GM12878 (cell line): ENCODE results near the gene TANC1. TPM values are rescaled to one million over a fixed set of nuclear protein-coding genes. Genes with fewer than 3 reads are reported as not detected.

Experiments used
- ATAC-seq: fragments of 200-7000 bp; cut with Tn5 transposase; 3 replicates; pipeline ENCODE4 v1.9.1; 2020; ENCODE audit warnings: mild to moderate bottlenecking, moderate library complexity
- BruUV-seq: library from RNA; stranded (reverse); fragments of 400-500 nt; replicated peaks from 2 replicates; lab custom pipeline; 2021; lab: Mats Ljungman, UMichigan
- CTCF ChIA-PET: fragments of 300-600 bp; sonication (Branson Sonifier 250); formaldehyde crosslinking; extraction: SDS; loops from one replicate; lab custom pipeline; 2021; ENCODE audit warnings: inconsistent platforms; lab: Yijun Ruan, JAX
- POLR2A ChIA-PET: fragments of 350-600 bp; formaldehyde crosslinking; extraction: SDS; loops from one replicate; lab custom pipeline; 2021; ENCODE audit warnings: inconsistent platforms; lab: Charles Lee
- RAD21 ChIA-PET: fragments of 300-600 bp; sonication (Branson Sonifier 250); formaldehyde crosslinking; loops from one replicate; lab custom pipeline; 2023; ENCODE audit warnings: antibody characterized with exemption; ENCODE audit not compliant: unreplicated experiment; lab: Charles Lee
- SMC1A ChIA-PET: fragments of 300-600 bp; sonication (Branson Sonifier 250); formaldehyde crosslinking; loops from one replicate; lab custom pipeline; 2023; ENCODE audit not compliant: unreplicated experiment, uncharacterized antibody; lab: Charles Lee
- DNase-seq: peaks from one replicate; pipeline ENCODE4 v3.0.0-alpha.2; 2011; ENCODE audit warnings: low read depth, low spot score
- FAIRE-seq: peaks from 3 replicates; lab custom pipeline; 2011; peaks lifted over from hg19 to GRCh38; lab: Jason Lieb, UNC
- H2AFZ ChIP-seq: 2 replicates; pipeline ENCODE4 v1.6.0; 2011; ENCODE audit warnings: low read depth, low read length, control low read depth; ENCODE audit not compliant: control insufficient read depth
- H3K27ac ChIP-seq: 2 replicates; pipeline ENCODE4 v1.5.1; 2011; ENCODE audit warnings: control low read depth; ENCODE audit not compliant: control insufficient read depth, insufficient read depth
- H3K27me3 ChIP-seq, 2 experiments: replicated peaks in 1 of 2; 2 replicates each; pipeline versions ENCODE4 v1.6.0 to v1.6.1; 2011; ENCODE audit warnings: low read length in 1 of 2; ENCODE audit not compliant: control insufficient read depth in 2 of 2, insufficient read depth in 2 of 2
- H3K36me3 ChIP-seq, 2 experiments: 2 replicates each; pipeline ENCODE4 v1.5.1; 2011; ENCODE audit warnings: low read length in 1 of 2; ENCODE audit not compliant: control insufficient read depth in 2 of 2, insufficient read depth in 2 of 2
- H3K4me1 ChIP-seq: 2 replicates; pipeline ENCODE4 v1.6.1; 2011; ENCODE audit warnings: mild to moderate bottlenecking, low read length, moderate library complexity, mixed read lengths; ENCODE audit not compliant: control insufficient read depth, insufficient read depth
- H3K4me2 ChIP-seq: 2 replicates; pipeline ENCODE4 v1.6.0; 2011; ENCODE audit warnings: control low read depth; ENCODE audit not compliant: control insufficient read depth, insufficient read depth
- H3K4me3 ChIP-seq: fragments of 200-600 bp; sonication (generic); 2 replicates; pipeline ENCODE4 v1.5.1; 2016
- H3K79me2 ChIP-seq: 2 replicates; pipeline ENCODE4 v1.6.0; 2011; ENCODE audit warnings: low read length; ENCODE audit not compliant: control insufficient read depth, insufficient read depth
- H3K9ac ChIP-seq: 2 replicates; pipeline ENCODE4 v1.8.0; 2011; ENCODE audit warnings: low read length, control low read depth, mixed read lengths; ENCODE audit not compliant: control insufficient read depth, insufficient read depth
- H3K9me3 ChIP-seq: replicated peaks from 3 replicates; pipeline ENCODE4 v1.5.1; 2011; ENCODE audit warnings: mild to moderate bottlenecking, low read length; ENCODE audit not compliant: control insufficient read depth, insufficient read depth
- H4K20me1 ChIP-seq: 2 replicates; pipeline ENCODE4 v1.6.0; 2011; ENCODE audit not compliant: control insufficient read depth, insufficient read depth
- BMI1 ChIP-seq: fragments of 450-650 bp; IDR thresholded peaks from 2 replicates; pipeline ENCODE4 v1.6.1; 2016; ENCODE audit warnings: mild to moderate bottlenecking, moderate library complexity, borderline replicate concordance
- CBX5 ChIP-seq: sonication (generic); IDR thresholded peaks from 2 replicates; pipeline ENCODE4 v1.6.1; 2016; ENCODE audit warnings: low read depth, moderate library complexity, mild to moderate bottlenecking, inconsistent platforms
- CEBPB ChIP-seq, 2 experiments: fragments of 150-350 bp in 1 of 2; IDR thresholded peaks; 2 replicates each; pipeline ENCODE4 v1.6.1; 2012 to 2014; ENCODE audit warnings: low read depth in 2 of 2, low read length in 2 of 2, borderline replicate concordance in 1 of 2, inconsistent platforms in 1 of 2
- CHD1 ChIP-seq: IDR thresholded peaks from 2 replicates; pipeline ENCODE4 v1.6.1; 2012; ENCODE audit warnings: low read depth, low read length, improper control_type of control experiment
- DPF2 ChIP-seq: fragments of 450-650 bp; IDR thresholded peaks from 2 replicates; pipeline ENCODE4 v1.6.1; 2017; ENCODE audit warnings: mild to moderate bottlenecking
- KAT2A ChIP-seq: conservative IDR thresholded peaks from 2 replicates; pipeline ENCODE4 v1.6.1; 2011; ENCODE audit warnings: low read depth, low read length; ENCODE audit not compliant: control insufficient read depth
- KLF5 ChIP-seq: fragments of 450-650 bp; IDR thresholded peaks from 2 replicates; pipeline ENCODE4 v1.6.1; 2014; ENCODE audit warnings: mild to moderate bottlenecking; ENCODE audit not compliant: partially characterized antibody
- NFYB ChIP-seq: IDR thresholded peaks from 2 replicates; pipeline ENCODE4 v1.6.1; 2011; ENCODE audit warnings: low read depth, mild to moderate bottlenecking, low read length, improper control_type of control experiment, moderate library complexity; ENCODE audit not compliant: insufficient read depth
- SMAD1 ChIP-seq: fragments of 450-650 bp; IDR thresholded peaks from 2 replicates; pipeline ENCODE4 v1.6.1; 2018; ENCODE audit warnings: mild to moderate bottlenecking, low read depth; ENCODE audit not compliant: partially characterized antibody
- SMC3 ChIP-seq: IDR thresholded peaks from 2 replicates; pipeline ENCODE4 v1.6.1; 2011; ENCODE audit warnings: low read length, improper control_type of control experiment, borderline replicate concordance
- SREBF2 ChIP-seq: IDR thresholded peaks from 2 replicates; pipeline ENCODE4 v1.6.1; 2012; ENCODE audit warnings: mild to moderate bottlenecking, low read length
- SUPT20H ChIP-seq: IDR thresholded peaks from 2 replicates; pipeline ENCODE4 v1.6.1; 2011; ENCODE audit warnings: low read depth, mild to moderate bottlenecking, low read length, moderate library complexity, borderline replicate concordance; ENCODE audit not compliant: control insufficient read depth
- ZBED1 ChIP-seq: IDR thresholded peaks from 2 replicates; pipeline ENCODE4 v1.6.1; 2016; ENCODE audit warnings: borderline replicate concordance
- ZBTB33 ChIP-seq: fragments of 450-650 bp; IDR thresholded peaks from 2 replicates; pipeline ENCODE4 v1.6.1; 2017; ENCODE audit warnings: mild to moderate bottlenecking
- ZNF384 ChIP-seq: IDR thresholded peaks from 2 replicates; pipeline ENCODE4 v1.6.1; 2012; ENCODE audit warnings: low read depth, mild to moderate bottlenecking, low read length, improper control_type of control experiment, borderline replicate concordance
- WGBS: methylation state at CpG from one replicate; pipeline ENCODE4 v1.1.6; 2016; ENCODE audit warnings: low lambda C conversion rate; ENCODE audit not compliant: insufficient replicate concordance, insufficient coverage; ENCODE audit errors: missing lambda C conversion rate; 5-methylcytosine and 5-hydroxymethylcytosine counted together
- in situ Hi-C: fragments of 300-500 bp; cut with MboI; formaldehyde crosslinking; loops from 9 replicates; pipeline ENCODE4 v1.14.3; 2018; ENCODE audit warnings: mixed read lengths
- intact Hi-C: fragments of 100-400 bp; cut with micrococcal nuclease; formaldehyde crosslinking; loops from one replicate; pipeline ENCODE4 v1.14.2; 2022; ENCODE audit not compliant: unreplicated experiment
- polyA plus RNA-seq, 11 experiments: library from polyadenylated mRNA; depleted of rRNA in 4 of 11; unstranded in 6 of 11; stranded (reverse) in 5 of 11; fragments of >200 nt; fragmentation: Nextera tagmentation in 4 of 11; fragmentation: Illumina TruSeq in 1 of 11; extraction: Ambion mirVana in 4 of 11; extraction: Trizol in 1 of 11; gene quantifications; 1 replicate in 1 of 11; 2 replicates in 10 of 11; pipeline versions ENCODE4 v1.2.1 to v1.2.3, GENCODE V29; 2011 to 2016; ENCODE audit warnings: inconsistent platforms in 2 of 11, missing spikeins in 2 of 11, low read depth in 1 of 11
- total RNA-seq, 4 experiments: library from RNA; depleted of rRNA in 3 of 4; stranded (reverse); fragments of >200 nt in 3 of 4; fragmentation: Illumina TruSeq in 1 of 4; extraction: Trizol in 1 of 4; gene quantifications; 2 replicates each; pipeline versions ENCODE4 v1.2.1 to v1.2.3, GENCODE V29; 2013 to 2021

The TANC1 gene
- total and polyA plus RNA-seq, 10 of the 15 experiments (the other 5 are each of a cell fraction or from before 2014, with no cell fraction given): 0.05 to 5.0 (median 0.34) TPM

GRCh38 chr2:159139216-159139933, 170.9 kb downstream of the TANC1 start:
- H3K36me3 ChIP-seq: no peaks in the 10 kb centered on the region
- CTCF ChIA-PET: interaction anchor here (0.7 to 2.2 kb wide), 6 partner anchors 8 to 237 kb away, joined by 3 to 7 read pairs (median 3); no protein-coding TSS in a partner anchor
- H3K9ac ChIP-seq: no peak overlapping the region
- no peaks in the 10 kb centered on the region; a peak in 1 of 4 replicates for H3K27me3 ChIP-seq
- H2AFZ ChIP-seq: no peak overlapping the region
- BruUV-seq: no TSS peak
- SMC1A ChIA-PET: interaction anchor here (0.6 to 2.8 kb wide), 5 partner anchors 8 to 545 kb away, joined by 3 to 10 read pairs (median 4); no protein-coding TSS in a partner anchor
- no peaks in the 10 kb centered on the region for H3K9me3 ChIP-seq
- no peaks in the 10 kb centered on the region for H3K4me1 ChIP-seq
- WGBS: 61% methylated on average over 5 of the region's 5 CpGs
- no peak for FAIRE-seq
- no peak overlapping the region for H3K27ac ChIP-seq
- no peak overlapping the region for H3K4me2 ChIP-seq
- H3K79me2 ChIP-seq: no peaks in the 10 kb centered on the region
- no peak for ATAC-seq
- RAD21 ChIA-PET: interaction anchor here (0.6 kb wide), 1 partner anchor 402 kb away, joined by 3 read pairs; no protein-coding TSS in a partner anchor
- in situ Hi-C loops: no loop called here
- DNase-seq: no peak
- POLR2A ChIA-PET: no interaction called here
- intact Hi-C loops: no loop called here
- TF ChIP-seq CBX5 (no peak), KLF5 (no peak), ZBTB33 (no peak), ZBED1 (no peak), CHD1 (no peak), DPF2 (no peak), KAT2A (no peak), CEBPB (IDR thresholded peaks at IDR 0.05; ENCODE audit: borderline replicate concordance in 1 of 2, low read depth in 2 of 2, low read length in 2 of 2) (no peak), SMAD1 (no peak), SUPT20H (no peak), SREBF2 (no peak), SMC3 (no peak), NFYB (no peak), BMI1 (no peak), ZNF384 (no peak)
- H4K20me1 ChIP-seq: no peaks in the 10 kb centered on the region
- H3K4me3 ChIP-seq: no peak overlapping the region
